ENCODE measurements around the gene RASA3.

Gene RASA3

DNA sequence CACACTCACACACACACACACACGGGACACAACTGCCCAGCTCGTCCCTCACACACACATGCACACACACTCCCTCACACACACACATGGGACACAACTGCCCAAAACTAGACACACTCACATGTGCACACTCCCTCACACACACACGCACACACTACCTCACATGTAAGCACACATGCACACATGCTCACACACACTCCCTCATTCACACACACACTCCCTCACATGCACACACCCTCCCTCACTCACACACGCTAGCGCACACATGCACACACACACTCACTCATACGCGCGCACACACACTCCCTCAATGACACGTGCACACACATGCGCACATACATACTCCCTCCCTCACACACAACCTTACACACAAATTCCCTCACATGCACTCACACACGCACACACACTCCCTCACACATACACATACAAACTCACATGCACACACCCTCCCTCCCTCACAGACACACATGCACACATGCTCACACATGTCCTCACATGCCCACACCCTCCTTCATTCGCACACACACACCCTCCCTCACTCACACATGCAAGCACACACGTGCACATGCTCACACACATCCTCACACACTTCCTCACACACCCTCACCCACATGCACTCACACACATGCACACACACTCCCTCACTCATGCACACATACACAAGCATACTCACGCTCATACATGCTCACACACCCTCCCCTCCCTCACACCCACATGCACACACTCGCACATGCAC is 9.0 kb upstream of the RASA3 start:
- TF ChIP-seq GABPA (IDR thresholded peaks at IDR 0.05; ENCODE audit: low read depth) = no peak
- H3K4me3 ChIP-seq (replicated peaks; ENCODE audit: insufficient read depth, low read length) = no peak overlapping the region
- no peaks in the 10 kb centered on the region for H3K27me3 ChIP-seq (ENCODE audit: insufficient read depth, poor library complexity, severe bottlenecking)
- no peak overlapping the region for H3K27ac ChIP-seq (replicated peaks)
- DNase-seq (ENCODE audit: low read depth in 1 of 2, low spot score in 1 of 2) = no peak

DNA sequence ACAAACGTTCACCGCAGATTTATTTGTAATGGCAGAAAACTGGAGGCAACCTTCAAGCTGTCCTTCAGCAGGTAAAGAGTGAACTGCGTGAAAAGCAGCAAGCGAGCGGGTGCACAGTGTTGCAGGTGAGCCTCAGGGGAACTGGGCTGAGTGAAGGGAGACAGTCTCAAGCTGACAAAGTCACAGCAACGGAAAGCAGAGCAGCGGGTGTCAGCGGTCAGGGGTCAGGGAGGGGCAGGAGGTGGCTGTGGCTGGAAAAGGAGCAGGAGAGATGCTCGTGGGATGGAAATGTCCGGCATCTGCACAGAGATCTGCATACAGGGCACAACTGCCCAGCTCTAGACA is 8.5 kb upstream of the RASA3 start:
- Histone ChIP-seq H3K27ac (replicated peaks) (no peak overlapping the region), H3K4me3 (replicated peaks; ENCODE audit: insufficient read depth, low read length) (no peak overlapping the region), H3K27me3 (ENCODE audit: insufficient read depth, poor library complexity, severe bottlenecking) (no peaks in the 10 kb centered on the region)
- no peak for TF ChIP-seq GABPA (IDR thresholded peaks at IDR 0.05; ENCODE audit: low read depth)
- TF ChIP-seq, protein P1, sequence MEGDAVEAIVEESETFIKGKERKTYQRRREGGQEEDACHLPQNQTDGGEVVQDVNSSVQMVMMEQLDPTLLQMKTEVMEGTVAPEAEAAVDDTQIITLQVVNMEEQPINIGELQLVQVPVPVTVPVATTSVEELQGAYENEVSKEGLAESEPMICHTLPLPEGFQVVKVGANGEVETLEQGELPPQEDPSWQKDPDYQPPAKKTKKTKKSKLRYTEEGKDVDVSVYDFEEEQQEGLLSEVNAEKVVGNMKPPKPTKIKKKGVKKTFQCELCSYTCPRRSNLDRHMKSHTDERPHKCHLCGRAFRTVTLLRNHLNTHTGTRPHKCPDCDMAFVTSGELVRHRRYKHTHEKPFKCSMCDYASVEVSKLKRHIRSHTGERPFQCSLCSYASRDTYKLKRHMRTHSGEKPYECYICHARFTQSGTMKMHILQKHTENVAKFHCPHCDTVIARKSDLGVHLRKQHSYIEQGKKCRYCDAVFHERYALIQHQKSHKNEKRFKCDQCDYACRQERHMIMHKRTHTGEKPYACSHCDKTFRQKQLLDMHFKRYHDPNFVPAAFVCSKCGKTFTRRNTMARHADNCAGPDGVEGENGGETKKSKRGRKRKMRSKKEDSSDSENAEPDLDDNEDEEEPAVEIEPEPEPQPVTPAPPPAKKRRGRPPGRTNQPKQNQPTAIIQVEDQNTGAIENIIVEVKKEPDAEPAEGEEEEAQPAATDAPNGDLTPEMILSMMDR (IDR thresholded peaks at IDR 0.05; ENCODE audit: insufficient read depth, low read length) = no peak
- TF ChIP-seq POLR2AphosphoS5 (IDR thresholded peaks at IDR 0.05; ENCODE audit: low read depth) = no peak
- TF ChIP-seq SPI1 (IDR thresholded peaks at IDR 0.05; ENCODE audit: borderline replicate concordance, low read depth) = no peak
- TF ChIP-seq, protein P2, sequence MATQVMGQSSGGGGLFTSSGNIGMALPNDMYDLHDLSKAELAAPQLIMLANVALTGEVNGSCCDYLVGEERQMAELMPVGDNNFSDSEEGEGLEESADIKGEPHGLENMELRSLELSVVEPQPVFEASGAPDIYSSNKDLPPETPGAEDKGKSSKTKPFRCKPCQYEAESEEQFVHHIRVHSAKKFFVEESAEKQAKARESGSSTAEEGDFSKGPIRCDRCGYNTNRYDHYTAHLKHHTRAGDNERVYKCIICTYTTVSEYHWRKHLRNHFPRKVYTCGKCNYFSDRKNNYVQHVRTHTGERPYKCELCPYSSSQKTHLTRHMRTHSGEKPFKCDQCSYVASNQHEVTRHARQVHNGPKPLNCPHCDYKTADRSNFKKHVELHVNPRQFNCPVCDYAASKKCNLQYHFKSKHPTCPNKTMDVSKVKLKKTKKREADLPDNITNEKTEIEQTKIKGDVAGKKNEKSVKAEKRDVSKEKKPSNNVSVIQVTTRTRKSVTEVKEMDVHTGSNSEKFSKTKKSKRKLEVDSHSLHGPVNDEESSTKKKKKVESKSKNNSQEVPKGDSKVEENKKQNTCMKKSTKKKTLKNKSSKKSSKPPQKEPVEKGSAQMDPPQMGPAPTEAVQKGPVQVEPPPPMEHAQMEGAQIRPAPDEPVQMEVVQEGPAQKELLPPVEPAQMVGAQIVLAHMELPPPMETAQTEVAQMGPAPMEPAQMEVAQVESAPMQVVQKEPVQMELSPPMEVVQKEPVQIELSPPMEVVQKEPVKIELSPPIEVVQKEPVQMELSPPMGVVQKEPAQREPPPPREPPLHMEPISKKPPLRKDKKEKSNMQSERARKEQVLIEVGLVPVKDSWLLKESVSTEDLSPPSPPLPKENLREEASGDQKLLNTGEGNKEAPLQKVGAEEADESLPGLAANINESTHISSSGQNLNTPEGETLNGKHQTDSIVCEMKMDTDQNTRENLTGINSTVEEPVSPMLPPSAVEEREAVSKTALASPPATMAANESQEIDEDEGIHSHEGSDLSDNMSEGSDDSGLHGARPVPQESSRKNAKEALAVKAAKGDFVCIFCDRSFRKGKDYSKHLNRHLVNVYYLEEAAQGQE (IDR thresholded peaks at IDR 0.05; ENCODE audit: insufficient replicate concordance, low read depth) = no peak
- DNase-seq (ENCODE audit: low read depth in 1 of 2, low spot score in 1 of 2) = no peak

DNA sequence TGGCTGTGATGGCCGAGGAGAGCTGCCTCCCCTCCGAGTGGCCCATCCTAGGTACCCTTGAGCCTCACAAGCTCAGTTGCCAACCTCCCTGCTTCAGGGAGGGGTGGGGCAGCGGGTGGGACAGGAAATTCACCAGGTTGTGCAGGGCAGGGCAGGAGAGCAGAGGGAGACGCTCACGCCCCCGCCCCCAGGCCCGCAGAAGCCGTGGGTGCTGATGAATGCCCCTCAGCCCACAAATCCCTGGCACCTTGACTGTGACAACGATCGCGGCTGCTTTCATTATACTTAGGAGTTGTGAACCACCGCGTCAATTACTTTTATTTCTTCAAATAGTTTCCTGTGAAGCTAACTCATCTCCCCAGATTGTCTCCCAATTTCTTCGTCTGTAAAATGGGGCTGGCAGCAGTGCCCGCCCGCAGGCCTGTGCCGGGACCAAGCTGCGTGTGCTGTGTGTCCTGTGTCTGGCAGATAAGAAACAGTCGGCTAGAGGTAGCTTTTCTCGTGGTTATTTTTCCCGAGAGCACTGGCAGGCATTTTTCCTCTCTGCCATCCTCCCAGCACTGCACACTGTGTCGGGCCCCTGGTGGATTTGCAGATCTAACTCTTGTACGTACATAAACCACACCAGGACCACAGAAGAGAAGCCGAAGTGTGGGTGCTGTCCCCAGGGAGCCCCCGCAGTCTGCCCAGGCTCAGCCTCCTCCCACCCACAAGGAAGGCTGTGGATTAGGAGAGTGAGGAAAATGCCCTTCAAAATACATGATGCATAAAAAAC is 7.9 kb upstream of the RASA3 start:
- no peaks in the 10 kb centered on the region for H3K27me3 ChIP-seq (ENCODE audit: insufficient read depth, poor library complexity, severe bottlenecking)
- no peak for DNase-seq (ENCODE audit: low read depth in 1 of 2, low spot score in 1 of 2)
- no peak overlapping the region for H3K27ac ChIP-seq (replicated peaks)
- TF ChIP-seq, protein P1 (IDR thresholded peaks at IDR 0.05; ENCODE audit: insufficient read depth, low read length) = no peak
- no peak for TF ChIP-seq POLR2AphosphoS5 (IDR thresholded peaks at IDR 0.05; ENCODE audit: low read depth)
- no peak for TF ChIP-seq GABPA (IDR thresholded peaks at IDR 0.05; ENCODE audit: low read depth)
- TF ChIP-seq, protein P2 (IDR thresholded peaks at IDR 0.05; ENCODE audit: insufficient replicate concordance, low read depth) = no peak
- TF ChIP-seq SPI1 (IDR thresholded peaks at IDR 0.05; ENCODE audit: borderline replicate concordance, low read depth) = no peak
- no peak overlapping the region for H3K4me3 ChIP-seq (replicated peaks; ENCODE audit: insufficient read depth, low read length)

DNA sequence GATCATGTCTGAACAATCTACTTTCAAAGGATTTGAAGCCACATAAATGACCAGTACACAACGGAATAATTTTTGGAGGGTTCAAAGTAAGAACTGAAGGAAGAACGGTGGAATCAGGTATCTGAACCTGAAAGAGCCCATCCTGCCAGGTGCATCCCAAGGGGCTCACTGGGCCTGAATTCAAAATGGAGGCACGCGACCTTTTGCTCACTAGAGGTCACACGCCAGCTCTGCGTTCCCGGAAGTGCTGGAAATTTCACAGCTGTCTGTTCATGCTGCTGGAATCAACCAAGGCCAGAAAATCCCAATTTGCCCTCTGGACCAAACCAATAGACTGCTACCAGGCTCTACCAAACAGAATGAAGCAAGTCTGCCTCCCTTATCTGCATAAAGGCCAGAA is 4.2 kb upstream of the RASA3 start:
- no peaks in the 10 kb centered on the region for H3K27me3 ChIP-seq (ENCODE audit: insufficient read depth, poor library complexity, severe bottlenecking)
- TF ChIP-seq GABPA (IDR thresholded peaks at IDR 0.05; ENCODE audit: low read depth) (no peak), SPI1 (IDR thresholded peaks at IDR 0.05; ENCODE audit: borderline replicate concordance, low read depth) (no peak), POLR2AphosphoS5 (IDR thresholded peaks at IDR 0.05; ENCODE audit: low read depth) (no peak)
- TF ChIP-seq, protein P2 (IDR thresholded peaks at IDR 0.05; ENCODE audit: insufficient replicate concordance, low read depth) = no peak
- TF ChIP-seq, protein P1 (IDR thresholded peaks at IDR 0.05; ENCODE audit: insufficient read depth, low read length) = no peak
- no peak for DNase-seq (ENCODE audit: low read depth in 1 of 2, low spot score in 1 of 2)
- H3K4me3 ChIP-seq (replicated peaks; ENCODE audit: insufficient read depth, low read length) = no peak overlapping the region
- no peak overlapping the region for H3K27ac ChIP-seq (replicated peaks)
